ENCODE measurements around the gene GAB3.

GAB3 gene

DNA sequence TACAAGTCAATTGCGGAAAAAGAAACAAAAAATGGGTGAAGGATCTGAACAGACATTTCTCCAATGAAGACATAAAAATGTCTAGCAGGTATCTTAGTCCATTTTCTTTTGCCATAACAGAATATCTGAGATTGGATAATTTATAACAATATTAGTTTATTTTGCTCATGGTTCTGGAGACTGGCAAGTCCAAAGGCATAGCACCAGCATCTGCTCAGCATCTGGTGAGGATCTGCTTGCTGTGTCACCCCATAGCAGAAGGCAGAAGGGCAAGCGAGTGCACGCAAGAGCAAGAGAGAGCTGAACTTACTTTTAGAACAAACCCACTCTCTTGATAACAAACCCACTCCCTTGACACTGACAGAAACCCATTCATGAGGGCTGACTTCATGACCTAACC lies 29.7 kb downstream of the GAB3 start:
- no peak overlapping the region for H3K4me3 ChIP-seq (ENCODE audit: low read depth, low read length)
- TF ChIP-seq, protein P1, sequence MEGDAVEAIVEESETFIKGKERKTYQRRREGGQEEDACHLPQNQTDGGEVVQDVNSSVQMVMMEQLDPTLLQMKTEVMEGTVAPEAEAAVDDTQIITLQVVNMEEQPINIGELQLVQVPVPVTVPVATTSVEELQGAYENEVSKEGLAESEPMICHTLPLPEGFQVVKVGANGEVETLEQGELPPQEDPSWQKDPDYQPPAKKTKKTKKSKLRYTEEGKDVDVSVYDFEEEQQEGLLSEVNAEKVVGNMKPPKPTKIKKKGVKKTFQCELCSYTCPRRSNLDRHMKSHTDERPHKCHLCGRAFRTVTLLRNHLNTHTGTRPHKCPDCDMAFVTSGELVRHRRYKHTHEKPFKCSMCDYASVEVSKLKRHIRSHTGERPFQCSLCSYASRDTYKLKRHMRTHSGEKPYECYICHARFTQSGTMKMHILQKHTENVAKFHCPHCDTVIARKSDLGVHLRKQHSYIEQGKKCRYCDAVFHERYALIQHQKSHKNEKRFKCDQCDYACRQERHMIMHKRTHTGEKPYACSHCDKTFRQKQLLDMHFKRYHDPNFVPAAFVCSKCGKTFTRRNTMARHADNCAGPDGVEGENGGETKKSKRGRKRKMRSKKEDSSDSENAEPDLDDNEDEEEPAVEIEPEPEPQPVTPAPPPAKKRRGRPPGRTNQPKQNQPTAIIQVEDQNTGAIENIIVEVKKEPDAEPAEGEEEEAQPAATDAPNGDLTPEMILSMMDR (IDR thresholded peaks at IDR 0.05; ENCODE audit: borderline replicate concordance, insufficient read depth, low read depth, low read length) = no peak

DNA sequence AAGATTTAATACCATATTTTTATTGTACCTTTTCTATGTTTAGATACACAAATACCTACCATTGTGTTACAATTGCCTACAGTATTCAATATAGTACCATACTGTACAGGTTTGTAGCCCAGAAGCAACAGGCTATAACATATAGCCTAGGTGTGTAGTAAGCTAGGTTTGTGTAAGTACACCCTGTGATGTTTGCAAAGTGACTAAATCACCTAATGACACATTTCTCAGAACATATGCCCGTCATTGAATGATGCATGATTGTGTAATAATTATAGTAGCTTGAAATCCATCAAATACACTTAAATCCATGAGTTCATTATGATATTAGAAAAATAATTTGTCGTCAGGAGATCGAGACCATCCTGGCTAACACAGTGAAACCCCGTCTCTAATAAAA lies 30.8 kb downstream of the GAB3 start:
- TF ChIP-seq, protein P1 (IDR thresholded peaks at IDR 0.05; ENCODE audit: borderline replicate concordance, insufficient read depth, low read depth, low read length) = no peak
- H3K4me3 ChIP-seq (ENCODE audit: low read depth, low read length) = no peak overlapping the region

DNA sequence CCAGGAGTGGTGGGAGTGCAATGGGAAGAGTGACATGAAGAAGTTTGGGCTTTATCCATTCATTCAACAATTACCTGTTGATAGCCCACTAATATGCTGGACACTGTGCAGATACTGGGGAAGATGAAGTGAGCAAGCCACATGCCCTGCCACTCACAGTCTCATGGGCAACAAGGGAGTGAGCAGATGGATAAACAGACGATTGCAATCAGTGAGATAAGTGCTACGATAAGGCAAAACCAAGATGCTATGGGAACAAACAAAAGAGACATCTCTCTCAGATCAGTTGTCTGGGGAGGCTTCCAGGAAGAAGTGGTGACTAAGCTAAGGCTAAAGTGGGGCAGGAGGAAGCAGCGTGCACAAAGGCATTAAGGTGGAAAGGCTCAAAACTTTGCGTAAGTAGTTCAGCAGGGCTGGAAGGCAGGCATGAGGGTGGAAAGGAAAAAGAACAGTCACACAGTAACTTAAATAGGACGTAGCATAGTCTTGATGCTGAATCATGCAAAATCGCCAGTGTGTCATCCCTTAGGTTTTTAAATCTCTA lies 31.7 kb downstream of the GAB3 start:
- TF ChIP-seq, protein P1 (IDR thresholded peaks at IDR 0.05; ENCODE audit: borderline replicate concordance, insufficient read depth, low read depth, low read length) = no peak
- no peak overlapping the region for H3K4me3 ChIP-seq (ENCODE audit: low read depth, low read length)

DNA sequence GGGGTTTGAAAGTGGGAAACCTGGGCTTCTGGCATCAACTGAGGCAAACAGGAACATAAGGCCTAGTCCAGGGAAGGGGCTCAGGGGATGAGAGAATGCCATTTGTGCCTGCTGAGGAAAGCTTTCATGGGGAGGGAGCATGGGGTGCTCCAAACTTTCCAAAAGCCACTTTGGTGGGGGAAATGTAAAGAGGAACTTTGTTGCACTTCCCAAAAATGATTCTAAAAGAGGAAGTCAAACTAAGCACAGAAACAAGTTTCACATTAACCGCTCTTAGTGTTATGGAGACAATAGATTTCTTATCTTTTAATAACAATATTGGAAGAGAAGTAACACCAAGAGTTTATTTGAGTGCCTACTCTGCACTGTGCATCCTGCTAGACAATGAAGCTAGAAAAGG lies 32.3 kb downstream of the GAB3 start:
- TF ChIP-seq, protein P1 (IDR thresholded peaks at IDR 0.05; ENCODE audit: borderline replicate concordance, insufficient read depth, low read depth, low read length) = no peak
- no peak overlapping the region for H3K4me3 ChIP-seq (ENCODE audit: low read depth, low read length)

DNA sequence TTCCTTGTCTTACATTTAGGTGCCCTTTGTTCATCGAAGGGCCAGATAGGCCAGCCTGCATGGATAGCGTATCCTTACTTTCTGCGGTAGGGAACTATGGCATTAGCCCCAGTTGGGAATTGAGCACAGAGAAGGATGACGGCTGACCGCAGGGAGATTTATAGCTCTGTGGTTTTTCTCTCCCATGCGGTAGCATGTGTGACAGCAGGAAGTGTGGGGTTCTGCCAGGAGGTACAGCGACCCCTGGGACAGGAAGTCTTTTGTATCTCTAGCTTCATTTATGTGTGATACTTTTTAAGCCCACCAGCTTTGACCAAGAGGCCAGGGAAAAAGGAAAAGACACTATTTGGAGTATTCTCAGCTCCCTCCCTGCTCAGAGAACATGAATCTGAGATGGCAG lies 33.1 kb downstream of the GAB3 start:
- TF ChIP-seq, protein P1 (IDR thresholded peaks at IDR 0.05; ENCODE audit: borderline replicate concordance, insufficient read depth, low read depth, low read length) = no peak
- no peak overlapping the region for H3K4me3 ChIP-seq (ENCODE audit: low read depth, low read length)

DNA sequence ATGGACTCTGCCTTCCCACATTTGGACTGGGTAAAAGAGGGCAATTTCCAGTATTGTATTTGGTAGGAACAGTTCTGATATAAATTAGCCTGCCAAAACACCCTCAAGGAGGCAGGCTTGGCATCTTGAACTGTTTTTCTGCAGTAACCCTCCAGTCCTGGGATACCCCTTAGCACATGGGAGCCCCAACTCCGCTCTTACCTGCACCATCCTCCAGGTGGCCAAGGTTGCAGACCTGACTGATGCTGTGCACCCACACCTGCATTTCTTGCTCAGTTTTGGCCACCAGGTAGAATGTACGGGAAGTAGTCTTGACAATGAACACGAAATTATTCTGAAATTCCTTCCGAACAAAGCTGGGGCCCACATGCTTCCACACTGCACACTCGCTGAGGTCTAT lies 35.1 kb downstream of the GAB3 start:
- TF ChIP-seq, protein P1 (IDR thresholded peaks at IDR 0.05; ENCODE audit: borderline replicate concordance, insufficient read depth, low read depth, low read length) = peak; percentile 13; the same call in 1 of the 2 replicates
- H3K4me3 ChIP-seq (ENCODE audit: low read depth, low read length) = no peak overlapping the region

DNA sequence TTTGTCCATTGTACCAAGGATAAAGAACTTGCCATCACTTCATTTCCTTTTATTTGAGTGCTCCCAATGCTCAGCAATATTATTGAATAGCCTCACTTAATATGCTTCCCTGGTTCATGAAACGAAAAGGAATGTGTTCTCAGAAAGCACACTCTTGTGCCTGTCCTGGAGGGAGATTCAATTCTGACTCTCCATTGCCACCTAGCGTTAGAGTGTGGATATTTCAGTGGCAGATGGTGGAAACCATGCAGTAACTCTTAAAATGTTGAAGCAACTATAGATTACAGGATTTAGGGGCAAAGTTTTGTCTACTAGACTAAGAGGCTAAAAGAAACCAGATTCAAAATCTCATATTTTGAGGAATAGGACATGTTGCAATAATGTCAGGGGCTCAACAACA lies 36.0 kb downstream of the GAB3 start:
- TF ChIP-seq, protein P1 (IDR thresholded peaks at IDR 0.05; ENCODE audit: borderline replicate concordance, insufficient read depth, low read depth, low read length) = peak; percentile 75
- no peak overlapping the region for H3K4me3 ChIP-seq (ENCODE audit: low read depth, low read length)
